H9 (cell line): ENCODE measurements around the gene ABCA4. TPM values are rescaled to one million over a fixed set of nuclear protein-coding genes. Genes with fewer than 3 reads are reported as not detected.

Experiments
- DNase-seq: peaks from one replicate; pipeline ENCODE4 v3.0.0-alpha.2; 2017
- H2AFZ ChIP-seq: one replicate; pipeline ENCODE4 v1.6.1; 2013; ENCODE audit warnings: mild to moderate bottlenecking, low read length, control low read depth, moderate library complexity
- H2AK5ac ChIP-seq: 2 replicates; pipeline ENCODE4 v1.6.1; 2013; ENCODE audit warnings: low read length, control low read depth, mixed read lengths; ENCODE audit not compliant: insufficient read length
- H2BK120ac ChIP-seq: one replicate; pipeline ENCODE4 v1.6.1; 2013; ENCODE audit warnings: low read depth, mild to moderate bottlenecking, low read length, control low read depth, inconsistent platforms; ENCODE audit not compliant: poor library complexity, severe bottlenecking
- H2BK12ac ChIP-seq: 2 replicates; pipeline ENCODE4 v1.6.1; 2013; ENCODE audit warnings: low read length, control low read depth, mixed read lengths, low read depth; ENCODE audit not compliant: insufficient read length
- H2BK15ac ChIP-seq: 2 replicates; pipeline ENCODE4 v1.6.1; 2013; ENCODE audit warnings: low read depth, low read length, control low read depth
- H2BK20ac ChIP-seq: one replicate; pipeline ENCODE4 v1.6.1; 2013; ENCODE audit warnings: low read depth, mild to moderate bottlenecking, low read length, control low read depth, inconsistent platforms; ENCODE audit not compliant: poor library complexity, severe bottlenecking
- H2BK5ac ChIP-seq: 2 replicates; pipeline ENCODE4 v1.6.1; 2013; ENCODE audit warnings: low read length, control low read depth, mixed read lengths; ENCODE audit not compliant: insufficient read length
- H3K14ac ChIP-seq: 2 replicates; pipeline ENCODE4 v1.6.1; 2013; ENCODE audit warnings: low read length, control low read depth; ENCODE audit not compliant: insufficient read depth
- H3K18ac ChIP-seq: 2 replicates; pipeline ENCODE4 v1.6.1; 2013; ENCODE audit warnings: low read depth, mild to moderate bottlenecking, mixed read lengths, low read length, control low read depth; ENCODE audit not compliant: insufficient read length
- H3K23ac ChIP-seq: 2 replicates; pipeline ENCODE4 v1.6.1; 2013; ENCODE audit warnings: low read length, control low read depth, mixed read lengths, low read depth; ENCODE audit not compliant: insufficient read length
- H3K23me2 ChIP-seq: 2 replicates; pipeline ENCODE4 v1.6.1; 2013; ENCODE audit warnings: low read depth, mild to moderate bottlenecking, mixed read lengths, low read length, control low read depth; ENCODE audit not compliant: insufficient read length, poor library complexity, severe bottlenecking
- H3K27ac ChIP-seq: 2 replicates; pipeline ENCODE4 v1.5.1; 2013; ENCODE audit warnings: low read length, control low read depth, mixed read lengths, low read depth; ENCODE audit not compliant: insufficient read length
- H3K27me3 ChIP-seq: 2 replicates; pipeline ENCODE4 v1.6.1; 2013; ENCODE audit warnings: low read length, control low read depth, inconsistent platforms; ENCODE audit not compliant: insufficient read depth
- H3K4ac ChIP-seq: 2 replicates; pipeline ENCODE4 v1.6.1; 2013; ENCODE audit warnings: low read depth, mild to moderate bottlenecking, control low read depth, inconsistent platforms, low read length, moderate library complexity
- H3K4me1 ChIP-seq: 2 replicates; pipeline ENCODE4 v1.6.1; 2013; ENCODE audit warnings: low read length, control low read depth, inconsistent platforms; ENCODE audit not compliant: insufficient read depth
- H3K4me2 ChIP-seq: 2 replicates; pipeline ENCODE4 v1.6.1; 2013; ENCODE audit warnings: low read length, control low read depth, mixed read lengths; ENCODE audit not compliant: insufficient read length, insufficient read depth
- H3K56ac ChIP-seq: 2 replicates; pipeline ENCODE4 v1.6.1; 2013; ENCODE audit warnings: low read depth, mild to moderate bottlenecking, mixed read lengths, low read length, control low read depth; ENCODE audit not compliant: insufficient read length
- H3K79me1 ChIP-seq: 2 replicates; pipeline ENCODE4 v1.6.1; 2013; ENCODE audit warnings: low read depth, mild to moderate bottlenecking, moderate library complexity, low read length, control low read depth, inconsistent platforms; ENCODE audit not compliant: insufficient read depth, poor library complexity, severe bottlenecking
- H3K79me2 ChIP-seq: 2 replicates; pipeline ENCODE4 v1.6.1; 2013; ENCODE audit warnings: low read length, control low read depth, inconsistent platforms; ENCODE audit not compliant: insufficient read depth
- H3K9ac ChIP-seq: 2 replicates; pipeline ENCODE4 v1.6.1; 2013; ENCODE audit warnings: low read length, control low read depth, mixed read lengths; ENCODE audit not compliant: insufficient read length; ENCODE audit errors: extremely low read depth
- H3K9me3 ChIP-seq: one replicate; pipeline ENCODE4 v1.6.1; 2013; ENCODE audit warnings: low read depth, low read length, inconsistent platforms; ENCODE audit not compliant: control insufficient read depth
- H3T11ph ChIP-seq: one replicate; pipeline ENCODE4 v1.6.1; 2013; ENCODE audit warnings: mild to moderate bottlenecking, low read length, control low read depth, inconsistent platforms
- H4K20me1 ChIP-seq: one replicate; pipeline ENCODE4 v1.6.1; 2013; ENCODE audit not compliant: control insufficient read depth, insufficient read length, insufficient read depth
- H4K5ac ChIP-seq: 2 replicates; pipeline ENCODE4 v1.6.1; 2013; ENCODE audit warnings: low read depth, mild to moderate bottlenecking, mixed read lengths, low read length, control low read depth; ENCODE audit not compliant: insufficient read length
- H4K8ac ChIP-seq: replicated peaks from 2 replicates; pipeline ENCODE4 v1.6.1; 2013; ENCODE audit warnings: low read length, control low read depth, mixed read lengths, low read depth; ENCODE audit not compliant: insufficient read length
- H4K91ac ChIP-seq: 2 replicates; pipeline ENCODE4 v1.6.1; 2013; ENCODE audit warnings: low read depth, mild to moderate bottlenecking, moderate library complexity, mixed read lengths, low read length, control low read depth; ENCODE audit not compliant: insufficient read length
- H3K27ac Mint-ChIP-seq, 3 experiments: 2 replicates in 2 of 3; 3 replicates in 1 of 3; pipeline ENCODE4 v1.8.0; 2020 to 2021; ENCODE audit warnings: mixed read lengths in 3 of 3, mild to moderate bottlenecking in 1 of 3, moderate library complexity in 1 of 3
- H3K27me3 Mint-ChIP-seq: 2 replicates; pipeline ENCODE4 v1.8.0; 2021; ENCODE audit warnings: low read depth, mild to moderate bottlenecking, moderate library complexity, mixed read lengths
- H3K36me3 Mint-ChIP-seq, 3 experiments: 2 replicates in 2 of 3; 3 replicates in 1 of 3; pipeline ENCODE4 v1.8.0; 2020 to 2021; ENCODE audit warnings: low read depth in 3 of 3, mixed read lengths in 3 of 3; ENCODE audit not compliant: insufficient read depth in 1 of 3
- H3K4me1 Mint-ChIP-seq, 2 experiments: 2 replicates each; pipeline ENCODE4 v1.8.0; 2020; ENCODE audit warnings: mixed read lengths in 2 of 2
- H3K4me3 Mint-ChIP-seq, 2 experiments: 2 replicates in 1 of 2; 3 replicates in 1 of 2; pipeline ENCODE4 v1.8.0; 2020 to 2021; ENCODE audit warnings: mild to moderate bottlenecking in 2 of 2, mixed read lengths in 2 of 2, moderate library complexity in 1 of 2
- H3K9me3 Mint-ChIP-seq, 2 experiments: 2 replicates in 1 of 2; 3 replicates in 1 of 2; pipeline ENCODE4 v1.8.0; 2020; ENCODE audit warnings: mild to moderate bottlenecking in 2 of 2, mixed read lengths in 2 of 2, moderate library complexity in 1 of 2
- WGBS: extraction: QIAGEN DNeasy Blood & Tissue Kit; methylation state at CpG from one replicate; pipeline ENCODE4 v1.1.7; 2013; ENCODE audit warnings: missing lambda C conversion rate, low lambda C conversion rate, mixed read lengths; ENCODE audit not compliant: insufficient read length; ENCODE audit errors: extremely low coverage; 5-methylcytosine and 5-hydroxymethylcytosine counted together
- total RNA-seq: library from RNA; stranded (reverse); gene quantifications from 2 replicates; pipeline ENCODE4 v1.2.1, GENCODE V29; 2021
- TF ChIP-seq, protein P1 (sequence below): fragments of 200-600 bp; sonication (generic); conservative IDR thresholded peaks from 3 replicates; pipeline ENCODE4 v1.8.0; 2021; ENCODE audit warnings: antibody characterized with exemption, mild to moderate bottlenecking

The ABCA4 gene
- total RNA-seq, 1 experiment from 2014 or later, result not detected

DNA sequence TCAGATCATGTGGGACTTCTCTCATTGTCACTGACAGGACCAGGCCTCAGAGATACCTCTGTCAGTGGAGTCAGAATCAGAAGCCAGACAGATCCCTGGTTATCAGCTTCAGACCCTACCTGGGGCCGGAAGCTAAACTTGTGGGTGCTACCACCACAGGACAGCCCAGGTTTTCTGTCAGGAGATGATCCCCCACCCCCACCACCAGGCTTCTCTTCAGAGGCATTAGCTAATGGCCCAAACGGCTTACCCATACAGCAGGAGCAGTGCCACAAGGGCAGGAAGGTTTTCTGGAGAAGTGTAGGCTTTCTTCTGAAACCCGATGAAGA is 105.5 kb downstream of the ABCA4 start:
- Mint-ChIP-seq H3K4me3 (no peak overlapping the region), H3K36me3 (no peaks in the 10 kb centered on the region)
- no peak overlapping the region for H2BK120ac ChIP-seq

More for the DNA sequence above, 105.5 kb downstream of the ABCA4 start:
- H2BK20ac ChIP-seq, result no peak overlapping the region
- no peak overlapping the region for H3K27ac Mint-ChIP-seq
- no peak overlapping the region for H3K56ac ChIP-seq
- no peak overlapping the region for H3K4me2 ChIP-seq
- no peak overlapping the region for H4K8ac ChIP-seq
- H3K23me2 ChIP-seq, result no peaks in the 10 kb centered on the region
- no peaks in the 10 kb centered on the region for H4K20me1 ChIP-seq
- H3K79me2 ChIP-seq, result no peaks in the 10 kb centered on the region
- H3K14ac ChIP-seq, result no peak overlapping the region
- no peak for DNase-seq
- H2BK12ac ChIP-seq, result no peak overlapping the region
- TF ChIP-seq, protein P1, sequence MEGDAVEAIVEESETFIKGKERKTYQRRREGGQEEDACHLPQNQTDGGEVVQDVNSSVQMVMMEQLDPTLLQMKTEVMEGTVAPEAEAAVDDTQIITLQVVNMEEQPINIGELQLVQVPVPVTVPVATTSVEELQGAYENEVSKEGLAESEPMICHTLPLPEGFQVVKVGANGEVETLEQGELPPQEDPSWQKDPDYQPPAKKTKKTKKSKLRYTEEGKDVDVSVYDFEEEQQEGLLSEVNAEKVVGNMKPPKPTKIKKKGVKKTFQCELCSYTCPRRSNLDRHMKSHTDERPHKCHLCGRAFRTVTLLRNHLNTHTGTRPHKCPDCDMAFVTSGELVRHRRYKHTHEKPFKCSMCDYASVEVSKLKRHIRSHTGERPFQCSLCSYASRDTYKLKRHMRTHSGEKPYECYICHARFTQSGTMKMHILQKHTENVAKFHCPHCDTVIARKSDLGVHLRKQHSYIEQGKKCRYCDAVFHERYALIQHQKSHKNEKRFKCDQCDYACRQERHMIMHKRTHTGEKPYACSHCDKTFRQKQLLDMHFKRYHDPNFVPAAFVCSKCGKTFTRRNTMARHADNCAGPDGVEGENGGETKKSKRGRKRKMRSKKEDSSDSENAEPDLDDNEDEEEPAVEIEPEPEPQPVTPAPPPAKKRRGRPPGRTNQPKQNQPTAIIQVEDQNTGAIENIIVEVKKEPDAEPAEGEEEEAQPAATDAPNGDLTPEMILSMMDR, result no peak
- H4K5ac ChIP-seq, result no peak overlapping the region
- H3K27ac ChIP-seq, result no peak overlapping the region
- no peak overlapping the region for H3K18ac ChIP-seq
- H3K23ac ChIP-seq, result no peak overlapping the region
- H3K9me3 Mint-ChIP-seq, result no peaks in the 10 kb centered on the region
- H3K79me1 ChIP-seq, result no peaks in the 10 kb centered on the region
- no peak overlapping the region for H3K9ac ChIP-seq
- H3K27me3 ChIP-seq, result no peaks in the 10 kb centered on the region
- H2AK5ac ChIP-seq, result no peak overlapping the region
- H3T11ph ChIP-seq, result no peak overlapping the region
- H4K91ac ChIP-seq, result no peak overlapping the region
- no peaks in the 10 kb centered on the region for H3K9me3 ChIP-seq
- H3K4ac ChIP-seq, result no peak overlapping the region
- no peak overlapping the region for H2BK15ac ChIP-seq
- H2BK5ac ChIP-seq, result no peak overlapping the region
- H2AFZ ChIP-seq, result no peak overlapping the region
- no CpG with 5 or more reads among the region's 3 CpGs for WGBS
- peaks cover 33% of the 10 kb centered on the region in 2 experiments for H3K4me1 Mint-ChIP-seq
- H3K4me1 ChIP-seq, result peaks cover 19% of the 10 kb centered on the region; the same call in 1 of the 2 replicates
- H3K27me3 Mint-ChIP-seq, result peaks cover 31% of the 10 kb centered on the region
